ENCODE data around the gene TAB2.
"Not testable (repeated sequence)": the region's sequence is repeated elsewhere in the genome, so short reads cannot be mapped to it uniquely, and the experiment has no call there.

Gene TAB2

DNA sequence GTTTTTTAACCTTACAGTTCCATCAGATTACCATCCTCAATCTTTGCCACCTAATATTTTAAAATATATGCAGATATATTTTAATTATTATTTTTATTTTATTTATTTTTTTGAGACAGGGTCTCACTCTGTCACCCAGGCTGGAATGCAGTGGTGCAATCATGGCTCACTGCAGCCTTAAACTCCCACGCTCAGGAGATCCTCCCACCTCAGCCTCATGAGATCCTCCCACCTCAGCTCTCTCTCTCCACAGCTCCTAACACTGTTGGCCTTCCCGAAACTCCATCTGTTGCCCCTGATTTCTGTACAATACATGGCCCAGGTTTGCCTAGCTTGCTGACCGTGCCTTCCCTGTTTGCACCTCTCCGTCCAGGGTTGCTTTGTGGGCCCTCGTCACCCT, 4.4 kb upstream of the TAB2 start:
- no peak for DNase-seq

DNA sequence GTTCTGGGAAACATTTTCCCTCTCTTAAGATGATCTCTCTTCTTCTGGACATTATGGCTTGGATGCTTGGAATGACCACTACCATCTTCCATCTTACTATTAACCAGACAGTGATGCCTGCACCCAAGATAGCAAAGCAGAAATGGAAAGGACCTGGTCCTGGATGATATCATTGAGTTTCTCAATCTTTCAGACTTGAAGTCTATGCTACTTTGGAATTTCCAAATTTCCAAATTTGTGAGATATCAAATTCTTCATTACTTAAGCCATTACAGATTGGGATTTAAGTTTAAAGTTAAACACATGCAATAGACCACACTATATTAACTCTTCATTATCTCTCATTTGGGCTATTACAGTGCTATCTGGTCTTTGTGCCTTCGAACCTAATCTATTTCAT, 3.7 kb upstream of the TAB2 start:
- DNase-seq, result no peak

DNA sequence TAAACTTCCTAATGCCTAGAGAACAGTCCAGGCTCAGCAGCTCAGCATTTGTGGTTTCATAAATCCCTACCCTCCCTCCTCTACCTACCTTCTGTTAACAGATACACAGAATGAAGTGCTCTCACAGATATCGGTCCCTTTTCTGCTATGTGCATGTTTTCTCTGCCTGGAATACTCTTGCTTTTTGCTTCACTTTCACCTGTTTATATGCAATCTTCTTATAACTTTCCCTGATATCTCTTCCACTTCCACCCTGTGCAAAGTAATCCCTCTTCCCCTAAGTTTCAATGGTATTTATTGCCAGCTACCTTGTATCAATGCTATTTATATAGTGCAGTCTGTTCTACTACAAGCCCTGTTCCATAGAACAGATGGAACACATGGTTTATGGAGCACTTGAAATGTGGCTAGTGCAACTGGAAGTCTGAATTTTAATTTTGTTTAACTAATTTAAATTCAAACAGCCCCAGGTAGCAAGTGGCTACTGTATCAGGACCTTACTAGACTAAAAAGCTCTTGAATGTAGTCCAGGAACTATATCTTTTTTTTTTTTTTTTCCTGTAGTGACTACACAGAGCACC, 3.1 kb upstream of the TAB2 start:
- DNase-seq, result no peak

DNA sequence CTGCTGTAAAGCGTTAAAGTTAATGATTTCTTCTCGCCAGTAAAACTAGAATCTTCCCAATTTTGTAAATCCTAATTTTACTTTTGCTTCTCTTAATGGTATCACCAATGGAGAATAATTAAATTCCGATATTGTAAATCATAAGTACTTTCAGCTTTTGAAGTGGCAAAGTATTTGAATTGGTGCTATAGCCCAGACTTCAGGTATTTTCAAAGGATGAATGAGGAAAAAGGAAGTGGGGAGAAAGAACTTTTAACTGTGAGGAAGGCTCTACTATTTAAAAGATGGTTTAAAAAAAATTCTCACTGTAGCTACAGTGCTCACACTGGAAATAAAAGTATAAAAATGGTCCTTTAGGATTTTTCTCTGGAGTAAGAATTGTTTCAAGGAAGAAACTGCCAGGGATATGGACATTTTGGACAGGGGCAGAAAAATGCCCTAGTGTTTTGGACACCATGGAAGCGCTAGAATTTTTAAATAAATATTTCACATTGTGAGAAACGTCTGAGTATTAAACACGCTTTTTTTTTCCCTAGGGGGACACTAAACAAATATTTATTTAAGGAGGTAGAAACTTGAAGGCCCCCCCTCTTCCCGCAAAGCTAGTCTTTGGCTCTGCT, 1.3 kb upstream of the TAB2 start:
- DNase-seq, result no peak

DNA sequence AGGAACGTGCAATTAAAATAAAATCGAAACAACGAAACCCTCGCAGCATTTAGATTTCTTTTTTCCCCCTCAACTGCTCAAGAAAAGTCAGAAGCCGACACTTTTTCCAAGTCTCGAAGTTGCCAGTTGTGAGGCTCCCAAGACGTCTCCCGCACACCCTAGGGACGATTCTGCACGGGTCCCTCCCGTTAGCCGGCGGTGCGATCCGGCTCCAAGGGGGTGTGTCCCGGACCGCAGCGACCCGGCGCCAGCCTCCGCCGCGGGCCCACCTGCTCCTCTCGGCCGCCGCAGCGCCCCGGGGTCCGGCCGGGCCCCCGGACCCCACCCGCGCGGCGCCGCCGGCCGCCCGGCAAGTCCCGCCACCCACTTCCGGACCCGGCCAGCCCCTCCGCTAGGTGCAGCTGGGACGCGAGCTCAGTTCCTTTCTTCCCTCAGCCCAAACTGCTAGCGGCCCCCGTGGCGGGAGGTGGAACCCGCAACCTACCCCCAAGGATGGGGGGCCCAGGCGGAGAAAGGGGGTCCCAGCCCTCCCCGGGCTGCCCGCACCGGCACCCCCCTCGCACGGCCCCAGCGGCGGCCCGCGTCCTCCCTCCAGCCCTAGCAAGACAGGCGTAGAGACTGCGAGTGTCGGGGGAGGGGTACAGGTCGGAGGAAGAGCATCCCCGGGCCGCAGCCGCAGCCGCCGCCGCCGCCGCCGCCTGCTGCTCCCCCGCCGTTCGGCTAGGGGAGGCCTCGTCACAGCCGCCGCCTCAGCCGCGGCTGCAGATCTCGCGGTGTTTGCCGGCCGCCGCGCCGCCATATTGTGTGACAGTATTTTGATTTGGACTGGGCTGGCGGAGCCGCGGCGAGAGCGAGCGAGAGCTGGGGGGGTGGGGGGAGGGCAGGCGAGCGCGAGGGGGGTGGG, 520 bp upstream of the TAB2 start:
- DNase-seq, result peak; percentile 95

DNA sequence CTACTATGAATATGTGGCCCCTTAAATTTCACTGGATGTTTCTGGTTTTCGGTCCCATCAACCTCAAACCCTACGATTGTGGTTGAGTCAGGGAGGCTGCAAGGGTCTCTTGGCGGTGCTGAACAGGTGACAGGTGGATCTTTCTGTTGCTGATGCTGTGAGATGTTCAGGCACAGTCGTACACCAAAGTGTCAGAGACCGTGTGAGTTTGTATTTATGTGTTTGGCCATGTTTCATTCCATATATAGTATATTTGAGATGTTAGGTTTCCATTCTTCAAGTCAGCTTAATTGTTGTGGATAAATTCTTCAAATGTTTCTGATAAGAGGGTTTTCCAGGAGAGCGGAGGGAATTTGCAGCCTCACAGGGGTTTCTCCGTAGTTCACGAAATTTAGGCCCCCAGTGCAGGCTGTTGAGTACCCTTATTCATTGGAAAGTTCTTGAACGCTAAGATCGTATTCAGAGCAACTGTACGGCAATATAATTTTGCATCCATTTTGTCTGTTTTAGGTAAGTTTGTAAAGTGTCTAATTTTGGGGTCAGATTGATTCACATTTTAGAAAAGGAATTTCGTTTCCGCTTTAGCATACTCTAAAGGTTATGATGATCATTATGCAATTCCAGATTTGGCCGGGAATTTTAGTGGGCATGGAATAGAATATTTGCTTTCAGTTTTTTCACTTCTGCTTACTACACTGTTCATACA, 1.2 kb downstream of the TAB2 start:
- DNase-seq, result peak; percentile 39

DNA sequence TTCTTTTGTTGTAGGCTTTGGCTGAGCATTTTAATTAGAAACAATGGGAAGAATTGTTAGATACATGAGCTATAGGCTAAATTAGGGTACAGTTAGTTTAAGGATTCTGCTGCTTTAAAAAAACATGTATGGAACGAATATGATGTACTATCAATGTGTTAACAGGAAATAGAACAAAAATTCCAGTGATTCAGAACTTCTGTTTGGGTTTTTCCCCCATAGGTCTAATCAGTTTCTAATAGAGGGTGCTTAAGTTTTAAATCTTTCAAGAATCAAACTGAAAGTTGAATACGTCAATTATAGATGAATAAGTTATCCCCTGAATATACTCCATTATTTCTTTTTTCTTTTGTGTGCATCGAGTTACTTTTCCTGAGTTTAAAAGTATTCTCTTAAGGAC, 1.9 kb downstream of the TAB2 start:
- no peak for DNase-seq

DNA sequence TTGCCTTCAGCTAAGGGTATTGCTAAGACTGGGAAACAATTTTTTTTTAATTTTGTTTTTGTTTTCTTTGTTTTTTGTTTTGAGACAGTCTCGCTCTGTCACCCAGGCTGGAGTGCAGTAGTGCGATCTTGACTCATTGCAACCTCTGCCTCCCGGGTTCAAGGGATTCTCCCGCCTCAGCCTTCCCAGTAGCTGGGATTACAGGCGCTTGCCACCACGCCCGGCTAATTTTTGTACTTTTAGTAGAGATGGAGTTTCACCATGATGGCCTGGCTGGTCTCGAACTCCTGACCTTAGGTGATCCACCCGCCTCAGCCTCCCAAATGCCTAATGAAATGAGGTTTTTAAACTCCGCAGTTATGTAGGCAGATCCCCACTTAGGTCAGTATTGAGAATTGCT, 2.5 kb downstream of the TAB2 start:
- DNase-seq, result not testable (repeated sequence)

DNA sequence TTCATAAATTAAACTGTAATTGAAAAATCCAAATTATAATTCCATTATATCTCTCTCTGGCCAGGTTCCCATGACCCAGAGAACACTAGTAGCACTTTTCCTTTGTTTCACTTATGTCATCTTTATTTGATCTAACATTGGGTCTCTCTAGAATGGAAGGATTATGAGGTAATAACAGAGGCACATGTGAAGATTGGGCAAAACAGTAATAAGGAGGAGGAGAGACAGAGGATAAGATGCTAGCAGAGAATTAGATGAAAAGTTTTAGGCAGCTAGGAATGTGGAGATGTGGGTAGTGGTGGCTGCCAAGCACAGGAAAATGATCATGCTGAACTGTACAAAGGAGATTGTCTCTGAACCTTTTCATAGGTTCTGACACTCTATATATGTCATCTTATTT, 3.3 kb downstream of the TAB2 start:
- no peak for DNase-seq

DNA sequence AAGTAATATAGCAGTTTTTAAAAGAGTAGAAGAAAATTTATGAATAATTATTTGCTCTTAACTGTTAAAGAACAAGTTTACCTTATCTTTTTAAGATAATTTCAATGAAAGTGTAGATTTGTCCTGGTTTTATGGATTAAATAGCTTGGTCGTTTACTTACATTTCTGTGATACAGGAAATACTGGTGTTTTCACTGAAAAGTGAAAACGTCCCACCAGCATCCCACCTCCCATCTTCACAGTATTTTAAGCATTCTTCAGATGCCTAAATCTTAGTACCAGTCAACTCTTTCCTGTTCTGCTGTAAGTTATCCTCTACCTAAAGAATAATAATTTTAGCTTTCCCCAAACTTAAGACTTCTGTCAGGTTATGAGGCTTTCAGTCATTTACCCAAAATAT, 5.8 kb downstream of the TAB2 start:
- no peak for DNase-seq

DNA sequence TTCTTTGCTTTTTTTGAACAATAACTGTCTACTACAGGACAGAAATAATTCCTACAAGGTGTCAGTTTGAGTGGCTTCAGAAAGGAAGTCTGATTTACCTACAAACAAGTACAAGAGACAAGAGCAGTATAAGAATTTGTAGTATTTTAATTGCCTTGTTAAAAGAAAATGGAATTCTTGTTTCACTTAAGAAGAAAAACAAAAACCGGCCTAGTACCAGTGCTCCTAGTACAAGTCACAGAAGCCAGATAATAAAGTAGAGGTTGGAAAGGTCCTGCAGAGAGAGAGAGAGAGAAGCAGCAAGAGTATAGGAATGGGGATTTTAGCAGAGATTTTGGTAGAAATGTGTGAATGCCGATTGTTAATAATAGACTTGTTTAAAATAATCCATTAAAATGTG, 6.4 kb downstream of the TAB2 start:
- no peak for DNase-seq

DNA sequence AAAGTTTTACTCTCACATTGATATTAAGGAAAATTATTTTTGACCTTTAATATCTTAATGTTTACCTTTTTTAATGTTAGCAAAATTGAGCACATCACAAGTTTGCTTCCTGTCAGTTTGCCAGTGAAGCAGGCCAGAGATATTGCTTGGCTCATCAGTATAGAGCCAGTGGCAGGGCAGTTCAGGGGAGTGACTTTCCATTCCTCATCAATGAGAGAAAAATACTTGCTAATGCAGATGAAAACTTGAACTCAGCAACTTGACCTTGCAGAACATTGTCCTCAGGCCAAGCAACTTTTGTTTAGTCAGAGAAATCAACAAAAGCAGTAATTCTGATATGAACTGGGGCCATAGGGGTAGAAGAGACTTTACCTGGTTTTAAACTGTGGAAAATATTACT, 6.9 kb downstream of the TAB2 start:
- DNase-seq, result no peak

DNA sequence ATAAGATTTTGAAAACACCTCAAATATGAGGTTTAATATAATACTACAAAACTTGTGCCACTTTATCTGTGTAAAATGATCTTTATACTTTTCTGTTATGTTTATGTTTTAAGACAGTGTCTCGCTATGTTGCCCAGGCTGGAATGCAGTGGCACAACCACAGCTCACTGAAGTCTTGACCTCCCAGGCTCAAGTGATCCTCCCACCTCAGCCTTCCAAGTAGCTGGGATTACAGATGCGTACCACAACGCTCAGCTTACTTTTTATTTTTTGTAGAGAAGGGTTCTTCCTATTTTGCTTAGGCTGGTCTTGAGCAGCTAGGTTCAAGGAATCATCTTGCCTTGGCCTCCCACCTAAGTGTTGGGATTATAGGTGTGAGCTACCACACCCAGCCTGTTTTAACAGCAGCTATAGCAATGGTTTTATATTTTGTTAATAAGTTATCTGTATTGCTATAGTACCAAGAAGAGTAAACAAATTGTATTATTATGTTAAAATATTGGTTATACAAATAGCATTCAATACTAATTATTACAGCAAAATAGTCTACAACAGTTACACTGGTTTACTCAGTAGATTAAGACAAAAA, 8.2 kb downstream of the TAB2 start:
- DNase-seq, result no peak

DNA sequence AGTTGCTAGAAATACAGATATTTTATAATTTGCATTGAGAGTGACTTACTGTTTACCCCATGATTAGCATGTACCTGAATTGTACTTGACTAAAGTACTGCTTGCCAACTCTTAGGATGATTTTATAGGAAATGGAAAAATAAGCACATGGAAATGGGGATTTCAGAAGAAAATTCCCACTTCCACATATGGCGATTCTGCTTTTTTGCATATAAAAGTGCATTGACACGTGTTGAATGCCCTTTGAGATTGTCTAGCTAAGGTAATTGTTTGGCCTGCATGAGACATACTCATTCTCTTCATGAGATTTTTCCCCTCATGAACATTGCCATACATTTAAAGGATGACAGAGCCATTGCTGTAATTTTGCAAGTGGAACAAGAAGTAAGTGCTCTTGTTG, 10.1 kb downstream of the TAB2 start:
- DNase-seq, result no peak

DNA sequence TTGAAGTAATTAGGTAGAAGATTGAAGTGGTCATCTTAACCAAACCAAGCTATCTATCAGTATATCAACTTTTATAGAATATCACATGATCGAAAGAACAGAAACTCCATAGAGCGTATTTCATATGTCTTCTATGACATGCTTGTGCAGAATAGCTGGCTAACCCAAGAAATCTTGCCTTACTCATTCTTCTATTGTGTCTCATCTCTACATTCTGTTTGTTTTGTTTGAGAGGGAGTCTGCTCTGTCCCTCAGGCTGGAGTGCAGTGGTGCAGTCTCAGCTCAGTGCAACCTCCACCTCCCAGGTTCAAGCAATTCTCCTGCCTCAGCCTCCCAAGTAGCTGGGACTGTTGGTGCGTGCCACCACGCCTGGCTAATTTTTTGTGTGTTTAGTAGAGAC, 10.6 kb downstream of the TAB2 start:
- DNase-seq, result no peak

DNA sequence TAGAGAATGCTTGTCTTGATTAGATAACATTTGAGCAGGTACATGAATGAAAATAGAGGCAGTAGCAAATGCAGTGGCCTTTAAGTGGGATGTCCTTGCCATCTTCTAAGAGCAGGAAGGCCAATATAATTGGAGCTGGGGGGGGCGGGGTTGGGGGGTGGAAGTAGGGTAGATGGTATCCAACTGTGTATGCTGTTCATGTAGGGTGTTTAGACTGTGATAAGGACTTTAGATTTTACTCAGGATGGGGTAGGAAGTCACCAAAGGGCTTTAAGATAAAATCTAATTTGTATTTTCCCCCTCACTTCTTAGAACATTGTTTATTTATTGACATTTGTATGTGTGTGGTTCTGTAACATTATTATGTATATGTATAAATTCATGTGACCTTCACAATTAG, 12.0 kb downstream of the TAB2 start:
- DNase-seq, result no peak

DNA sequence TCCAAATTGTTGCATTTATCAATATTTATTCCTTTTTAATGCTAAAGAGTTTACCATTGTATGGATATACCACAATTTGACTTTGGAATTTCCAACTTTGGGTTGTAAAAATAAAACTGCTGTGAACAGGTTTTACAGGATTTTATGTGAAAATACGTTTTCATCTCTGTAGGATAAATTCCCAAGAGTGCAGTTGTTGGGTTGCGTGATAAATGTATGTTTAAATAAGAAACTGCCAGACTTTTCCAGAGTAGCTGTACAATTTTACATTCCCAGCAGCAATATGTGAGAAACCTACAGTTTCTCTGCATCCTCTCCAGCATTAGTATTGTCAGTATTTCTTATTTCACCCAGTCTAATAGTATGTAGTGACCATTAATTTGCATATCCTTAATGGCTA, 12.6 kb downstream of the TAB2 start:
- DNase-seq, result no peak

DNA sequence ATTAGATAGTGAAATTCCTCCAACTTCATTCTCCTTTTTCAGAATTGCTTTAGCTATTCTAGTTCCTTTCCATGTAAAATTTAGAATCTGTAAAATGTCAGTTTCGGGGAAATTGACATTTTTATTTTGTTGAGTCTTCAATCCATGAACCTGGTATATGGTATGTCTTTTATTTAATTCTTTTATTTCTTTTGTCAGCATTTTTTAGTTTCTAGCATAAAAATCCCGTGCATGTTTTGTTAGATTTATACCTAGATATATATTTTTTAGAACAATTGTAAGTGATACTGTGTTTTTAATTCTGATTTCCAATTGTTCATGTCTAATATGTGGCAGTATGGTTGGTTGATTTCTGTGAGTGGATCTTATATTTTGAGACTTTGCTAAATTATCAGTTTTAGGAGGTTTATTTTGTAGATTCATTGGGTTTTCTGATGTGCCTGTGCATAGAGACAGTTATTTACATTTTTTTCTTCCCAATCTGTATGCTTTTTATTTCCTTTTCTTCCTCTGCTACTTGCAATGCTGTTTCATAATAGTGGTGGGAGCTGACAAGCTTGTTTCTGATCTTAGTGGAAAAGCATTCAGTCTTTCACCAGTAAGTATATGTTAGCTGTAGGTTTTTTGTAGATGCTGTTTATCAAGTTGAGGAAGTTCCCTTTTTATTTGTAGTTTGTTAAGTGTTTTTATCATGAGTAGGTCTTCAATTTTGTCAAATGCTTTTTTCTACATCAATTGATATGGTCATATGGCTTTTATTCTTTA, 13.7 kb downstream of the TAB2 start:
- no peak for DNase-seq

DNA sequence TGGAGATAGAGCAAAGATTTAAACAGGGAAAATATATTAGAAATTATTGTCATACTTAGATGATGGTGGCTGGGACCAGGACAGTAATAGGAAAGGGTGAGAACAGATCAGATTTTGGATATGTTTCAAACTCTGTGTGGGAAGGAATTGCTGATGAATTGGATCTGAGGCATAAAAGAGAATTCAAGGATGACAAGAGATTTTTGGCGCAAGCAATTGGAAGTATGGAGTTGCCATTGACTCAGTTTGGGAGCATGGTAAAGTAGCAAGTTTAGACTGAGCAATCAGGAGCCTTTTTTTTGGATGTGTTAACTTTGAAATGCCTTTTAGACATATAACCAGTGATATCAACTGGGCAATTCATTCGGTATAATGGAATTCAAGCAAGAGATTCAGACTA, 14.4 kb downstream of the TAB2 start:
- no peak for DNase-seq

DNA sequence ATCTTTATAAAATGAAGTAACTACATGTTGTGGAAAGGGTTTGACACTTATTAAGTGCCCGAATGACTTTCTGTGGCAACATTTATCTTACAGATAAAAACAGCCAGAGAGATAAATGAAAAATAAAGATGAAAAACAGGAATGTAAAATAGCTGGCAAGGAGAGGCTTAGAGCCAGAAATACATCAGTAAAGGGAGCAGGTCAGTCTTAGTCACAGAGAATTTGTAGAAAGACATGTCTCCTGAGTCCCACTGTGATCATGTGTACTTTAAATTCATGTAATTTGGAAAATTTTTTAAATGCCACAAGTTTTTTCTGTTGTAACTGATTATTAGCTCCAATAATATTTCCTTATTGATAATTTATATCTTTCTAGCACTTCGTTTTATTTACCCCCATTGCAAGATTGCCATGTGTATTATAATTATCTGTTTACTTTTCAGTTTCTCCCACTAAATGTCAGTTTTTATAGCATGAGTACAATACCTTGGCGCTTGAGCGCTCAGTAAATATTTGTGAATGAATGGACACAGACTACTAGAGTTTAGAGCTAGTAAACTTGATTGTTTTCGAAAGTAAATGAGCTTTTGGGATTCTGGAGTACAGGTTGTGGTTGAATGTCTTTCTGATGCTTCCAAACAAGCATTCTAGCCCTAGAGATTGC, 15.2 kb downstream of the TAB2 start:
- DNase-seq, result no peak

DNA sequence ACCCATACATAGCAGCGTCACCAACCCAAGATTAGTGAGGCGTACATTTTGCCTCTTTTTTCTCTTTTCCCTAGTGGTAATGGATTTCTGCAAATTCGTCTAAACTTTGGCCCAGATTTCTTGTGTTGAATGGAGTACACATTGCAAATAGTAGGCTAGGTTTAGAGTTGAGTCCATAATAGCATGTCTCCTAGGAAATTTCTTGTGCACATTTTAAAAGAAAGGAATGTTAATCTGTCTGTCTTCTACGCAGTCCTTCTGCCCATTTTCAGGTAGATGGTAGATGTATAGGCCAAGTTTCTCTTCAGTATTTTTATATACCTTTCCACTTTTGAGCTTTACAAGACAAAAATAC, 15.7 kb downstream of the TAB2 start:
- DNase-seq, result no peak

DNA sequence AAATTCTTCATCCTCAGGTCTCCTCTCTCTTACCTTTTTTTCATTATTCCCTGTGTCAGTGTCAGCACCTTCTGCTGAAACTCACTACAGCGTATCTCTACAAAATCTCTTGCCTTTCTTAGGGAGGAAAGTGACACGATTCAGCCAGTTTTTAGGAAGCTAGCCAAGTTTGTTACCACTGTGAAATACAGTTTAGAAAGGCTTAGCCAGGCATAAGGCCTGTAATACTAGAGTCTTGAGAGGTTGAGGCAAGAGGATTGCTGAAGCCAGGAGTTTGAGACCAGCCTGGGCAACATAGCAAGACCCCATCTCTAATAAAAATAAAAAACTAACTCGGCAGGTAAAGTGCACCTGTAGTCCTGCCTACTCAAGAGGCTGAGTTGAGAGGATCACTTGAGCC, 16.7 kb downstream of the TAB2 start:
- no peak for DNase-seq

Data from retina (tissue), 1 donor.